ENCODE results near the gene SLC6A5. TPM values are rescaled to one million over a fixed set of nuclear protein-coding genes. Genes with fewer than 3 reads are reported as not detected.

Gene SLC6A5
- total RNA-seq, 1 experiment from 2014 or later, result not detected

- H4K20me1 ChIP-seq (ENCODE audit: control insufficient read depth, insufficient read depth, insufficient read length), result no peaks in the 10 kb centered on the region
- H3K56ac ChIP-seq (ENCODE audit: insufficient read length, low read depth, low read length), result no peak overlapping the region
- no peak overlapping the region for H3K18ac ChIP-seq (ENCODE audit: insufficient read length, low read depth, low read length)
- no peak overlapping the region for H3K4me2 ChIP-seq (ENCODE audit: insufficient read depth, insufficient read length, low read length)
- H3K4ac ChIP-seq (ENCODE audit: low read depth, low read length), result no peak overlapping the region
- no peaks in the 10 kb centered on the region for H3K23me2 ChIP-seq (ENCODE audit: insufficient read length, low read depth, low read length, poor library complexity, severe bottlenecking)
- Mint-ChIP-seq H3K36me3 (ENCODE audit: insufficient read depth in 1 of 3, low read depth in 3 of 3) (no peaks in the 10 kb centered on the region), H3K9me3 (peaks cover 0 to 9% of the 10 kb centered on the region in 2 experiments; a peak in 2 of 5 replicates), H3K4me3 (no peak overlapping the region), H3K27me3 (ENCODE audit: low read depth) (peaks cover 81% of the 10 kb centered on the region), H3K4me1 (peaks cover 5 to 11% of the 10 kb centered on the region in 2 experiments), H3K27ac (no peak overlapping the region)
- H2BK15ac ChIP-seq (ENCODE audit: low read depth, low read length), result no peak overlapping the region
- no peak for DNase-seq
- H3K23ac ChIP-seq (ENCODE audit: insufficient read length, low read depth, low read length), result no peak overlapping the region
- no peak overlapping the region for H3K14ac ChIP-seq (ENCODE audit: insufficient read depth, low read length)
- H4K8ac ChIP-seq (replicated peaks; ENCODE audit: insufficient read length, low read depth, low read length), result no peak overlapping the region
- no peaks in the 10 kb centered on the region for H3K9me3 ChIP-seq (ENCODE audit: control insufficient read depth, low read depth, low read length)
- no peak overlapping the region for H3K27ac ChIP-seq (ENCODE audit: insufficient read length, low read depth, low read length)
- TF ChIP-seq, protein P1, sequence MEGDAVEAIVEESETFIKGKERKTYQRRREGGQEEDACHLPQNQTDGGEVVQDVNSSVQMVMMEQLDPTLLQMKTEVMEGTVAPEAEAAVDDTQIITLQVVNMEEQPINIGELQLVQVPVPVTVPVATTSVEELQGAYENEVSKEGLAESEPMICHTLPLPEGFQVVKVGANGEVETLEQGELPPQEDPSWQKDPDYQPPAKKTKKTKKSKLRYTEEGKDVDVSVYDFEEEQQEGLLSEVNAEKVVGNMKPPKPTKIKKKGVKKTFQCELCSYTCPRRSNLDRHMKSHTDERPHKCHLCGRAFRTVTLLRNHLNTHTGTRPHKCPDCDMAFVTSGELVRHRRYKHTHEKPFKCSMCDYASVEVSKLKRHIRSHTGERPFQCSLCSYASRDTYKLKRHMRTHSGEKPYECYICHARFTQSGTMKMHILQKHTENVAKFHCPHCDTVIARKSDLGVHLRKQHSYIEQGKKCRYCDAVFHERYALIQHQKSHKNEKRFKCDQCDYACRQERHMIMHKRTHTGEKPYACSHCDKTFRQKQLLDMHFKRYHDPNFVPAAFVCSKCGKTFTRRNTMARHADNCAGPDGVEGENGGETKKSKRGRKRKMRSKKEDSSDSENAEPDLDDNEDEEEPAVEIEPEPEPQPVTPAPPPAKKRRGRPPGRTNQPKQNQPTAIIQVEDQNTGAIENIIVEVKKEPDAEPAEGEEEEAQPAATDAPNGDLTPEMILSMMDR (conservative IDR thresholded peaks at IDR 0.05), result no peak
- peaks cover 33% of the 10 kb centered on the region for H3K27me3 ChIP-seq (ENCODE audit: insufficient read depth, low read length)
- no peak overlapping the region for H2BK20ac ChIP-seq (ENCODE audit: low read depth, low read length, poor library complexity, severe bottlenecking)
- H4K5ac ChIP-seq (ENCODE audit: insufficient read length, low read depth, low read length), result no peak overlapping the region
- H4K91ac ChIP-seq (ENCODE audit: insufficient read length, low read depth, low read length), result no peak overlapping the region
- no peaks in the 10 kb centered on the region for H3K79me1 ChIP-seq (ENCODE audit: insufficient read depth, low read depth, low read length, poor library complexity, severe bottlenecking)
- no peak overlapping the region for H3K9ac ChIP-seq (ENCODE audit: extremely low read depth, insufficient read length, low read length)
- H2BK120ac ChIP-seq (ENCODE audit: low read depth, low read length, poor library complexity, severe bottlenecking), result no peak overlapping the region
- no peaks in the 10 kb centered on the region for H3K79me2 ChIP-seq (ENCODE audit: insufficient read depth, low read length)
- H3T11ph ChIP-seq (ENCODE audit: low read length), result no peak overlapping the region
- H2AK5ac ChIP-seq (ENCODE audit: insufficient read length, low read length), result no peak overlapping the region
- no peak overlapping the region for H2BK5ac ChIP-seq (ENCODE audit: insufficient read length, low read length)
- no peak overlapping the region for H2BK12ac ChIP-seq (ENCODE audit: insufficient read length, low read depth, low read length)
- WGBS (ENCODE audit: extremely low coverage, insufficient read length, low lambda C conversion rate), result no CpG with 5 or more reads among the region's 27 CpGs
- H2AFZ ChIP-seq (ENCODE audit: low read length), result no peak overlapping the region
- peaks cover 4% of the 10 kb centered on the region; the same call in 1 of the 2 replicates for H3K4me1 ChIP-seq (ENCODE audit: insufficient read depth, low read length)
Observed at GRCh38 chr11:20604864-20605601, 5.6 kb downstream of the SLC6A5 start.

All from H9 (cell line).